Measurements from ENCODE around the gene BATF2.

DNA sequence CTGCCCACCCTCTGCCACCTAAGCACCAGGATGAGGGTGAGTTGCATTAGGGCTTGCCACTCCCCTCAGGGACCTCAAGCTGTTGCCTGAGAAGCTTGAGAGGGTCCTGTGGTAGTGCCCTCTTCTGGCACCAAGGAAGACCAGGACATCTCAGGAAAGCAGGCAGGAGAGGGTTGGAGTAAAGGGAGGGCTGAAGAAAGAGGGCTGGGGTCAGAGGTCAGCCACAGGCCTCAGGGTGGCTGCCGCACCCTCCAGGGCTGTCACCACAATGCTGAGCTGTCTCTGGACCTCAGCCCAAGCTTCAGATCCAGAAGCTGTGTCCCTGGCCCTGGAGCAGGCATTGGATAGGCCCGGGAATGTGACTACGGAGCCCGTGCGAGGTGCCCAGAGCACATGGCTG, 48.3 kb upstream of the BATF2 start:
- TF ChIP-seq, protein P1, sequence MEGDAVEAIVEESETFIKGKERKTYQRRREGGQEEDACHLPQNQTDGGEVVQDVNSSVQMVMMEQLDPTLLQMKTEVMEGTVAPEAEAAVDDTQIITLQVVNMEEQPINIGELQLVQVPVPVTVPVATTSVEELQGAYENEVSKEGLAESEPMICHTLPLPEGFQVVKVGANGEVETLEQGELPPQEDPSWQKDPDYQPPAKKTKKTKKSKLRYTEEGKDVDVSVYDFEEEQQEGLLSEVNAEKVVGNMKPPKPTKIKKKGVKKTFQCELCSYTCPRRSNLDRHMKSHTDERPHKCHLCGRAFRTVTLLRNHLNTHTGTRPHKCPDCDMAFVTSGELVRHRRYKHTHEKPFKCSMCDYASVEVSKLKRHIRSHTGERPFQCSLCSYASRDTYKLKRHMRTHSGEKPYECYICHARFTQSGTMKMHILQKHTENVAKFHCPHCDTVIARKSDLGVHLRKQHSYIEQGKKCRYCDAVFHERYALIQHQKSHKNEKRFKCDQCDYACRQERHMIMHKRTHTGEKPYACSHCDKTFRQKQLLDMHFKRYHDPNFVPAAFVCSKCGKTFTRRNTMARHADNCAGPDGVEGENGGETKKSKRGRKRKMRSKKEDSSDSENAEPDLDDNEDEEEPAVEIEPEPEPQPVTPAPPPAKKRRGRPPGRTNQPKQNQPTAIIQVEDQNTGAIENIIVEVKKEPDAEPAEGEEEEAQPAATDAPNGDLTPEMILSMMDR (IDR thresholded peaks at IDR 0.05), result no peak
- TF ChIP-seq EP300 (IDR thresholded peaks at IDR 0.05) (no peak), POLR2A (IDR thresholded peaks at IDR 0.05) (no peak), POLR2AphosphoS5 (IDR thresholded peaks at IDR 0.05) (no peak)
